ENCODE measurements around the gene FGD5.

The FGD5 gene

DNA sequence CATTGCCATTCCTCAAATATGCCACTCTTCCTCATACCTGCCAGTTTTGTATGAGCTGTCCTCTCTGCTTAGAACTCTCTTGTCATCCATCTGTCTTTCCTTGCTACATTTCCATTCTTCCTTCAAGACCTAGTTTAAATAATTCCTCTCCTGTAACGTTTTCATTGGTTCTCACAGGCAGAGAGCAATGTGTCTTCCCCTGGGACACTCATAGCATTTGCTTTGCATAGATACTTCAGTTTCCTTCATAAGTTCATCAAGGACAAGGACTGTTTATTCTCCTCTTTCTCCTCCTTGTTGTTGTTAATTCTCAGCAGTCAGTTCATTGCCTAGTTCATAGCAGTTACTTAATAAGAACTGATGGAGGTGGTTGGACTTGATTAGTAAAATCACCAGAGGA lies 139.2 kb downstream of the FGD5 start:
- H4K91ac ChIP-seq (ENCODE audit: low read length): no peak overlapping the region

DNA sequence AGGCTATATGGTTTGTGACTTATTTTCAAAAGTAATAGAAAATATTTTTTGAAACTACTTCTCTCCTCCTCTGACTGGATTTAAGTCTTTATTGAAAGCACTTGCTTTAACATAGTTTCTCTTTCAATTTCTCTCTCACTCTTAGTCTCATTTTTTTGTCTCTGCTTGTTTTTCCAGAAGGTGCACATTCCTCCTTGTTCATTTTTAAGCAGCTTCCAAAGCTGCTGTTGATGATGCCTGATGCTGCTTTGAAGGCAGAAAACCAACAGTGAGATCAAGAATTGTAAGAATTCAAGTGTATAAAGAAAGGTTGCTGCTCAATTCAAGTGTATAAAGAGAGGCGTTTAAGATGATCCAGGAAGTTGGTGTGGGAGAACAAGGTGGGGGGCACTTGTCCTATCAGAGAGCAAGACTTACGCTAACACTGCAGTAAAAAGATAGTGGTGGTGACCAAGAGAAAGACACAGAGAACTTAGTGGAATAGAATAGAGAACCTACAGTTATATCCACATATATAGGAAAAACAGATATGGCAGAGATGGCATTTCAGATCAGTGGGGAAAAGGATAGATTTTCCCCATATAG lies 140.7 kb downstream of the FGD5 start:
- H3K4me1 ChIP-seq (ENCODE audit: control insufficient read depth, insufficient read depth, low read depth, low read length): no peaks in the 10 kb centered on the region
- H3K9ac ChIP-seq (ENCODE audit: low read length): no peak overlapping the region
- 95% methylated on average over 2 of the region's 2 CpGs for WGBS
- H3K14ac ChIP-seq (ENCODE audit: low read length in 2 of 2): no peak overlapping the region
- no peak overlapping the region for H4K91ac ChIP-seq (ENCODE audit: low read length)
- H2BK12ac ChIP-seq (ENCODE audit: low read length in 2 of 2): no peak overlapping the region
- no peaks in the 10 kb centered on the region for H3K9me3 ChIP-seq (ENCODE audit: control insufficient read depth, low read length)
- H3K79me1 ChIP-seq (replicated peaks; ENCODE audit: low read length, poor library complexity, severe bottlenecking): peaks cover 13% of the 10 kb centered on the region
- no peak overlapping the region for H4K8ac ChIP-seq (ENCODE audit: low read length)
- H2AFZ ChIP-seq (ENCODE audit: low read depth, low read length): no peak overlapping the region
- H2AK5ac ChIP-seq (ENCODE audit: low read length, severe bottlenecking): no peak overlapping the region
- H3K18ac ChIP-seq (ENCODE audit: low read depth in 1 of 2, low read length in 2 of 2): no peak overlapping the region
- no peak overlapping the region for H3K23ac ChIP-seq (ENCODE audit: low read length in 2 of 2)
- H3K27me3 ChIP-seq (ENCODE audit: control insufficient read depth in 1 of 2, insufficient read depth in 1 of 2, low read length in 2 of 2): no peaks in the 10 kb centered on the region
- no peak overlapping the region for H3K4ac ChIP-seq (ENCODE audit: low read depth in 1 of 2, low read length in 2 of 2)
- H3K4me2 ChIP-seq (ENCODE audit: low read length, poor library complexity, severe bottlenecking): no peak overlapping the region
- no peak overlapping the region for H2BK15ac ChIP-seq (ENCODE audit: low read depth, poor library complexity, severe bottlenecking)
- no peak overlapping the region for H2BK5ac ChIP-seq (ENCODE audit: low read depth, low read length, poor library complexity, severe bottlenecking)
- peaks cover 0 to 11% of the 10 kb centered on the region in 2 experiments for H3K36me3 ChIP-seq (ENCODE audit: control insufficient read depth in 1 of 2, insufficient read depth in 2 of 2, low read depth in 1 of 2, low read length in 2 of 2)
- no peak overlapping the region for H3K4me3 ChIP-seq (ENCODE audit: insufficient read depth in 1 of 2, low read depth in 1 of 2, low read length in 2 of 2)
- no peak overlapping the region for H3K27ac ChIP-seq (ENCODE audit: low read length, poor library complexity, severe bottlenecking)
- H2BK120ac ChIP-seq (ENCODE audit: low read depth, low read length): no peak overlapping the region
- DNase-seq: peak; percentile 19

More for the DNA sequence above, 139.2 kb downstream of the FGD5 start:
- Histone ChIP-seq H3K4me3 (ENCODE audit: insufficient read depth in 1 of 2, low read depth in 1 of 2, low read length in 2 of 2) (no peak overlapping the region), H4K8ac (ENCODE audit: low read length) (no peak overlapping the region), H3K79me1 (replicated peaks; ENCODE audit: low read length, poor library complexity, severe bottlenecking) (peaks cover 12% of the 10 kb centered on the region), H2AFZ (ENCODE audit: low read depth, low read length) (no peak overlapping the region), H3K4me2 (ENCODE audit: low read length, poor library complexity, severe bottlenecking) (no peak overlapping the region), H3K4ac (ENCODE audit: low read depth in 1 of 2, low read length in 2 of 2) (no peak overlapping the region), H3K4me1 (ENCODE audit: control insufficient read depth, insufficient read depth, low read depth, low read length) (no peaks in the 10 kb centered on the region), H3K23ac (ENCODE audit: low read length in 2 of 2) (no peak overlapping the region), H2BK5ac (ENCODE audit: low read depth, low read length, poor library complexity, severe bottlenecking) (no peak overlapping the region), H3K36me3 (ENCODE audit: control insufficient read depth in 1 of 2, insufficient read depth in 2 of 2, low read depth in 1 of 2, low read length in 2 of 2) (peaks cover 0 to 11% of the 10 kb centered on the region in 2 experiments), H3K9me3 (ENCODE audit: control insufficient read depth, low read length) (no peaks in the 10 kb centered on the region), H2BK15ac (ENCODE audit: low read depth, poor library complexity, severe bottlenecking) (no peak overlapping the region), H2AK5ac (ENCODE audit: low read length, severe bottlenecking) (no peak overlapping the region), H3K27ac (ENCODE audit: low read length, poor library complexity, severe bottlenecking) (no peak overlapping the region), H3K9ac (ENCODE audit: low read length) (no peak overlapping the region), H3K14ac (ENCODE audit: low read length in 2 of 2) (no peak overlapping the region), H2BK12ac (ENCODE audit: low read length in 2 of 2) (no peak overlapping the region), H2BK120ac (ENCODE audit: low read depth, low read length) (no peak overlapping the region), H3K27me3 (ENCODE audit: control insufficient read depth in 1 of 2, insufficient read depth in 1 of 2, low read length in 2 of 2) (no peaks in the 10 kb centered on the region), H3K18ac (ENCODE audit: low read depth in 1 of 2, low read length in 2 of 2) (no peak overlapping the region)
- 48% methylated on average over 1 of the region's 1 CpG for WGBS
- DNase-seq: peak; percentile 37

DNA sequence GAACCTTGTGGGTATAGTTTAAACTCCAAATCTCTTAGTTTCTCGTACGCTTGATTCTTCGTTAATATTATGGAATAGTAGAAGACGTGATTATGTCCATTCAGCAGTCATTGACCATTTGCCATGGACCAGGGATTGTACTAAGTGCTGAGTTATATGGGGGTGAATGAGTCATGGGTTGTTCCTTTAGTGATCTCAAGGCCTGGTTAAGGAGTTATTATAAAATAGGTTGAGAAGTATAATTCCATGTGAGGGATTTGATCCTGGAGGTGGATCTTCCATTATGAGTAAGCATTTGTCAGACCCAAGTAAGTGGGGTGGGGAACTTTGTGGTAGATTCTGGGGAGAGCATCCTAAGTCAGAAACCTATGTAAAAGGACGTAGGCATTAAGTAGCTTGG lies 144.0 kb downstream of the FGD5 start:
- Histone ChIP-seq H3K23ac (ENCODE audit: low read length in 2 of 2) (no peak overlapping the region), H2BK15ac (ENCODE audit: low read depth, poor library complexity, severe bottlenecking) (no peak overlapping the region), H2BK120ac (ENCODE audit: low read depth, low read length) (no peak overlapping the region), H2BK5ac (ENCODE audit: low read depth, low read length, poor library complexity, severe bottlenecking) (no peak overlapping the region), H3K27me3 (ENCODE audit: control insufficient read depth in 1 of 2, insufficient read depth in 1 of 2, low read length in 2 of 2) (no peaks in the 10 kb centered on the region), H2BK12ac (ENCODE audit: low read length in 2 of 2) (no peak overlapping the region), H3K79me1 (replicated peaks; ENCODE audit: low read length, poor library complexity, severe bottlenecking) (peaks cover 15% of the 10 kb centered on the region), H3K9ac (ENCODE audit: low read length) (no peak overlapping the region), H3K9me3 (ENCODE audit: control insufficient read depth, low read length) (peaks cover 4% of the 10 kb centered on the region), H2AFZ (ENCODE audit: low read depth, low read length) (no peak overlapping the region), H3K18ac (ENCODE audit: low read depth in 1 of 2, low read length in 2 of 2) (no peak overlapping the region), H2AK5ac (ENCODE audit: low read length, severe bottlenecking) (no peak overlapping the region), H3K36me3 (ENCODE audit: control insufficient read depth in 1 of 2, insufficient read depth in 2 of 2, low read depth in 1 of 2, low read length in 2 of 2) (peaks cover 4 to 19% of the 10 kb centered on the region in 2 experiments), H3K4me2 (ENCODE audit: low read length, poor library complexity, severe bottlenecking) (no peak overlapping the region), H3K4me3 (ENCODE audit: insufficient read depth in 1 of 2, low read depth in 1 of 2, low read length in 2 of 2) (no peak overlapping the region), H3K27ac (ENCODE audit: low read length, poor library complexity, severe bottlenecking) (no peak overlapping the region), H4K91ac (ENCODE audit: low read length) (no peak overlapping the region), H4K8ac (ENCODE audit: low read length) (no peak overlapping the region), H3K4ac (ENCODE audit: low read depth in 1 of 2, low read length in 2 of 2) (no peak overlapping the region), H3K14ac (ENCODE audit: low read length in 2 of 2) (no peak overlapping the region), H3K4me1 (ENCODE audit: control insufficient read depth, insufficient read depth, low read depth, low read length) (no peaks in the 10 kb centered on the region)
- no peak for DNase-seq
- 93% methylated on average over 4 of the region's 5 CpGs for WGBS

DNA sequence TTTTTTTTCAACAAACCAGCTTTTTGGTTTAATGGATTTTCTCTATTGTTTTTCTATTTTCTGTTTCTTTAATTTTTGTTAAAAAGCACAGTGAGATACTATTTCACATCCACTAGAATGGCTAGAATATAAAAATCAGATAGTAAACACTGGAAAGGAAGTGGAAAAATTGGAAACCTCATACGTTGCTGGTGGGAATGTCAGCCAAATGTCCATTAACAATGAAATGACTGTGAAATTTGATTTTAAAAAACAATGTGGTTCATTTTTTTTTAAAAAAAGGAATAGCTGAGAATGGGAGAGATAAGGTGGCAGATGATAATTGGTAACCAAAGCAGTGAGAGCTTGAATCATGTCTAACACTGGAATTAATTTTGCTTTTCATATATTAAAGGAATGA lies 148.5 kb downstream of the FGD5 start:
- peaks cover 16% of the 10 kb centered on the region for H3K79me1 ChIP-seq (replicated peaks; ENCODE audit: low read length, poor library complexity, severe bottlenecking)
- no peak overlapping the region for H2BK120ac ChIP-seq (ENCODE audit: low read depth, low read length)
- H3K9me3 ChIP-seq (ENCODE audit: control insufficient read depth, low read length): peaks cover 4% of the 10 kb centered on the region
- H2AK5ac ChIP-seq (ENCODE audit: low read length, severe bottlenecking): no peak overlapping the region
- no peak overlapping the region for H3K27ac ChIP-seq (ENCODE audit: low read length, poor library complexity, severe bottlenecking)
- no peak overlapping the region for H2BK15ac ChIP-seq (ENCODE audit: low read depth, poor library complexity, severe bottlenecking)
- DNase-seq: no peak
- no peak overlapping the region for H2BK12ac ChIP-seq (ENCODE audit: low read length in 2 of 2)
- WGBS: 97% methylated on average over 1 of the region's 1 CpG
- H3K4me1 ChIP-seq (ENCODE audit: control insufficient read depth, insufficient read depth, low read depth, low read length): no peaks in the 10 kb centered on the region
- H4K91ac ChIP-seq (ENCODE audit: low read length): no peak overlapping the region
- H2AFZ ChIP-seq (ENCODE audit: low read depth, low read length): no peak overlapping the region
- H3K36me3 ChIP-seq (ENCODE audit: control insufficient read depth in 1 of 2, insufficient read depth in 2 of 2, low read depth in 1 of 2, low read length in 2 of 2): peaks cover 10 to 15% of the 10 kb centered on the region in 2 experiments
- no peak overlapping the region for H3K4me2 ChIP-seq (ENCODE audit: low read length, poor library complexity, severe bottlenecking)
- H3K9ac ChIP-seq (ENCODE audit: low read length): no peak overlapping the region
- no peak overlapping the region for H3K18ac ChIP-seq (ENCODE audit: low read depth in 1 of 2, low read length in 2 of 2)
- no peak overlapping the region for H4K8ac ChIP-seq (ENCODE audit: low read length)
- no peaks in the 10 kb centered on the region for H3K27me3 ChIP-seq (ENCODE audit: control insufficient read depth in 1 of 2, insufficient read depth in 1 of 2, low read length in 2 of 2)
- no peak overlapping the region for H3K14ac ChIP-seq (ENCODE audit: low read length in 2 of 2)
- no peak overlapping the region for H3K4me3 ChIP-seq (ENCODE audit: insufficient read depth in 1 of 2, low read depth in 1 of 2, low read length in 2 of 2)
- H3K4ac ChIP-seq (ENCODE audit: low read depth in 1 of 2, low read length in 2 of 2): no peak overlapping the region
- H3K23ac ChIP-seq (ENCODE audit: low read length in 2 of 2): no peak overlapping the region
- H2BK5ac ChIP-seq (ENCODE audit: low read depth, low read length, poor library complexity, severe bottlenecking): no peak overlapping the region
